Sigmoid colon (tissue), 4 donors: Measurements from ENCODE around the gene CMSS1.

ENCODE experiments used
- CTCF ChIP-seq, 4 experiments: fragments of 450-650 bp in 3 of 4; fragments of 200-600 bp in 1 of 4; IDR thresholded peaks; one replicate each; pipeline ENCODE4 v1.5.1; 2016 to 2019; ENCODE audit warnings: antibody characterized with exemption in 4 of 4, mild to moderate bottlenecking in 3 of 4, moderate library complexity in 2 of 4
- EP300 ChIP-seq, 4 donors: sonication (generic); formaldehyde crosslinking; IDR thresholded peaks; one replicate each; pipeline ENCODE4 v1.6.1; 2017; ENCODE audit warnings: antibody characterized with exemption in 4 of 4
- POLR2A ChIP-seq, 2 donors: fragments of 450-650 bp; IDR thresholded peaks; one replicate each; pipeline ENCODE4 v1.6.1; 2016; ENCODE audit warnings: antibody characterized with exemption in 2 of 2, mild to moderate bottlenecking in 2 of 2, moderate library complexity in 2 of 2
- POLR2AphosphoS5 ChIP-seq, 4 donors: sonication (generic); formaldehyde crosslinking; IDR thresholded peaks; one replicate each; pipeline ENCODE4 v1.6.1; 2017; ENCODE audit warnings: antibody characterized with exemption in 4 of 4

- no peak for TF ChIP-seq CTCF (IDR thresholded peaks at IDR 0.05)
- TF ChIP-seq POLR2AphosphoS5 (IDR thresholded peaks at IDR 0.05), result no peak
- no peak for TF ChIP-seq POLR2A (IDR thresholded peaks at IDR 0.05)
- no peak for TF ChIP-seq EP300 (IDR thresholded peaks at IDR 0.05)
These were observed 18.2 kb upstream of the CMSS1 start for GRCh38 chr3:99799422-99799821.
